K562 (cell line): ENCODE data around the gene TNFSF13. TPM values are rescaled to one million over a fixed set of nuclear protein-coding genes. Genes with fewer than 3 reads are reported as not detected.
A peak's percentile ranks its signal among the peaks of the same experiment; 100 is the strongest.

ENCODE experiments used
- ATF2 ChIP-seq: sonication (generic); formaldehyde crosslinking; IDR thresholded peaks from 2 replicates; pipeline ENCODE4 v1.8.1; 2022; ENCODE audit warnings: missing genetic modification reagents
- BMI1 ChIP-seq: fragments of 150-350 bp; IDR thresholded peaks from 2 replicates; pipeline ENCODE4 v1.6.1; 2014; ENCODE audit warnings: low read length
- CREBBP ChIP-seq: IDR thresholded peaks from one replicate; pipeline ENCODE4 v1.6.1; 2012; ENCODE audit warnings: low read depth, mild to moderate bottlenecking, control low read depth, inconsistent platforms, low read length
- DIDO1 ChIP-seq: fragments of 450-650 bp; IDR thresholded peaks from 2 replicates; pipeline ENCODE4 v1.6.1; 2016; ENCODE audit warnings: low read depth, missing biosample characterization, missing genetic modification characterization
- GATA2 ChIP-seq: sonication (generic); formaldehyde crosslinking; IDR thresholded peaks from 2 replicates; pipeline ENCODE4 v1.4.0; 2020; ENCODE audit warnings: mild to moderate bottlenecking, missing genetic modification reagents
- HCFC1 ChIP-seq: IDR thresholded peaks from 2 replicates; pipeline ENCODE4 v1.6.1; 2012; ENCODE audit warnings: low read depth, low read length, improper control_type of control experiment
- MEF2A ChIP-seq: IDR thresholded peaks from 2 replicates; pipeline ENCODE4 v1.6.1; 2011; ENCODE audit warnings: low read depth, mild to moderate bottlenecking, low read length, moderate library complexity; ENCODE audit not compliant: control insufficient read depth
- NCOA4 ChIP-seq: fragments of 450-650 bp; IDR thresholded peaks from 2 replicates; pipeline ENCODE4 v1.6.1; 2018; ENCODE audit warnings: mild to moderate bottlenecking; ENCODE audit not compliant: partially characterized antibody
- NFIC ChIP-seq: fragments of 450-650 bp; IDR thresholded peaks from 2 replicates; pipeline ENCODE4 v1.6.1; 2017; ENCODE audit warnings: mild to moderate bottlenecking, inconsistent platforms
- PTTG1 ChIP-seq: fragments of 450-650 bp; IDR thresholded peaks from 2 replicates; pipeline ENCODE4 v1.6.1; 2016; ENCODE audit warnings: low read depth, mild to moderate bottlenecking, missing genetic modification characterization, missing compliant biosample characterization
- PURB ChIP-seq: sonication (generic); formaldehyde crosslinking; IDR thresholded peaks from 2 replicates; pipeline ENCODE4 v1.9.0; 2021; ENCODE audit warnings: low read depth, mild to moderate bottlenecking, missing genetic modification reagents
- RAD21 ChIP-seq, 2 experiments: fragments of 250-450 bp in 1 of 2; fragments of 450-650 bp in 1 of 2; sonication (Bioruptor Pico) in 1 of 2; formaldehyde crosslinking in 1 of 2; IDR thresholded peaks in 1 of 2; conservative IDR thresholded peaks in 1 of 2; 2 replicates each; pipeline versions ENCODE4 v1.4.0 to v1.8.0; 2020 to 2022; ENCODE audit warnings: mild to moderate bottlenecking in 2 of 2, moderate library complexity in 1 of 2
- SAFB ChIP-seq: fragments of 200-400 bp; formaldehyde crosslinking; IDR thresholded peaks from 2 replicates; pipeline ENCODE4 v1.6.1; 2017; ENCODE audit warnings: low read depth, low read length, borderline replicate concordance
- SAFB2 ChIP-seq: fragments of 200-400 bp; formaldehyde crosslinking; IDR thresholded peaks from 2 replicates; pipeline ENCODE4 v1.6.1; 2018; ENCODE audit warnings: borderline replicate concordance, low read length, low read depth, moderate library complexity; ENCODE audit not compliant: severe bottlenecking
- SRSF9 ChIP-seq: fragments of 200-400 bp; formaldehyde crosslinking; IDR thresholded peaks from 2 replicates; pipeline ENCODE4 v1.6.1; 2017; ENCODE audit warnings: low read depth, low read length, borderline replicate concordance
- ZEB2 ChIP-seq: fragments of 450-650 bp; IDR thresholded peaks from 2 replicates; pipeline ENCODE4 v1.6.1; 2016
- ZKSCAN8 ChIP-seq: fragments of 200-800 bp; sonication (Bioruptor generic); IDR thresholded peaks from 2 replicates; pipeline ENCODE4 v1.6.1; 2016; ENCODE audit warnings: missing genetic modification characterization, missing compliant biosample characterization
- ZNF146 ChIP-seq: IDR thresholded peaks from one replicate; pipeline ENCODE4 v1.6.1; 2018; ENCODE audit warnings: missing compliant biosample characterization; ENCODE audit not compliant: unreplicated experiment
- ZNF3 ChIP-seq: fragments of 250-450 bp; sonication (Bioruptor Pico); IDR thresholded peaks from 2 replicates; pipeline ENCODE4 v1.5.0; 2021; ENCODE audit warnings: mild to moderate bottlenecking, moderate library complexity
- ZNF347 ChIP-seq: fragments of 450-650 bp; formaldehyde crosslinking; IDR thresholded peaks from 2 replicates; pipeline ENCODE4 v1.4.0; 2020; ENCODE audit warnings: low read depth, mild to moderate bottlenecking, moderate library complexity
- polyA plus RNA-seq, 8 experiments: library from polyadenylated mRNA; depleted of rRNA in 4 of 8; stranded (reverse) in 5 of 8; unstranded in 3 of 8; fragments of >200 nt; fragmentation: Nextera tagmentation in 2 of 8; fragmentation: Illumina TruSeq in 1 of 8; extraction: Ambion mirVana in 2 of 8; extraction: Trizol in 1 of 8; gene quantifications; 2 replicates each; pipeline versions ENCODE4 v1.2.1 to v1.2.3, GENCODE V29; 2011 to 2014; ENCODE audit warnings: inconsistent platforms in 1 of 8, missing spikeins in 1 of 8
- total RNA-seq, 7 experiments: library from RNA; depleted of rRNA in 6 of 7; stranded (reverse); fragments of >200 nt in 6 of 7; fragmentation: Illumina TruSeq in 2 of 7; extraction: Trizol in 2 of 7; gene quantifications; 2 replicates each; pipeline versions ENCODE4 v1.2.1 to v1.2.3, GENCODE V29; 2011 to 2021; ENCODE audit warnings: low replicate concordance in 1 of 7
- TF ChIP-seq, protein P1 (sequence below): fragments of 250-450 bp; sonication (Bioruptor Pico); IDR thresholded peaks from 2 replicates; pipeline ENCODE4 v1.4.0; 2020; ENCODE audit warnings: borderline replicate concordance
- TF ChIP-seq, protein P2 (sequence below), 2 experiments: fragments of 450-650 bp; IDR thresholded peaks; 2 replicates each; pipeline ENCODE4 v1.6.1; 2016
- TF ChIP-seq, protein P3 (sequence below), 3 experiments: fragments of 200-800 bp in 1 of 3; fragments of 250-450 bp in 1 of 3; fragments of 450-650 bp in 1 of 3; sonication (Bioruptor Pico) in 1 of 3; sonication (Bioruptor generic) in 1 of 3; formaldehyde crosslinking in 1 of 3; IDR thresholded peaks; 2 replicates each; pipeline versions ENCODE4 v1.6.1 to v1.8.0; 2016 to 2022; ENCODE audit warnings: mild to moderate bottlenecking in 2 of 3, missing genetic modification characterization in 2 of 3, missing compliant biosample characterization in 1 of 3, moderate library complexity in 1 of 3

The TNFSF13 gene
- total and polyA plus RNA-seq, 9 of the 15 experiments (the other 6 are each of a cell fraction or from before 2014, with no cell fraction given) = 0.04 to 0.51 (median 0.19) TPM; not detected in 1

- TF ChIP-seq, protein P1, sequence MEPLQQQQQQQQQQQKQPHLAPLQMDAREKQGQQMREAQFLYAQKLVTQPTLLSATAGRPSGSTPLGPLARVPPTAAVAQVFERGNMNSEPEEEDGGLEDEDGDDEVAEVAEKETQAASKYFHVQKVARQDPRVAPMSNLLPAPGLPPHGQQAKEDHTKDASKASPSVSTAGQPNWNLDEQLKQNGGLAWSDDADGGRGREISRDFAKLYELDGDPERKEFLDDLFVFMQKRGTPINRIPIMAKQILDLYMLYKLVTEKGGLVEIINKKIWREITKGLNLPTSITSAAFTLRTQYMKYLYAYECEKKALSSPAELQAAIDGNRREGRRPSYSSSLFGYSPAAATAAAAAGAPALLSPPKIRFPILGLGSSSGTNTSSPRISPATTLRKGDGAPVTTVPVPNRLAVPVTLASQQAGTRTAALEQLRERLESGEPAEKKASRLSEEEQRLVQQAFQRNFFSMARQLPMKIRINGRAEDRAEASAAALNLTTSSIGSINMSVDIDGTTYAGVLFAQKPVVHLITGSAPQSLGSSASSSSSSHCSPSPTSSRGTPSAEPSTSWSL (CRISPR knock-in tag) = no peak
- no peak for TF ChIP-seq RAD21 (CRISPR knock-in tag; conservative IDR thresholded peaks at IDR 0.05 in 1 of 2, IDR thresholded peaks at IDR 0.05 in 1 of 2)
- TF ChIP-seq SAFB2 = no peak
- TF ChIP-seq, protein P2, sequence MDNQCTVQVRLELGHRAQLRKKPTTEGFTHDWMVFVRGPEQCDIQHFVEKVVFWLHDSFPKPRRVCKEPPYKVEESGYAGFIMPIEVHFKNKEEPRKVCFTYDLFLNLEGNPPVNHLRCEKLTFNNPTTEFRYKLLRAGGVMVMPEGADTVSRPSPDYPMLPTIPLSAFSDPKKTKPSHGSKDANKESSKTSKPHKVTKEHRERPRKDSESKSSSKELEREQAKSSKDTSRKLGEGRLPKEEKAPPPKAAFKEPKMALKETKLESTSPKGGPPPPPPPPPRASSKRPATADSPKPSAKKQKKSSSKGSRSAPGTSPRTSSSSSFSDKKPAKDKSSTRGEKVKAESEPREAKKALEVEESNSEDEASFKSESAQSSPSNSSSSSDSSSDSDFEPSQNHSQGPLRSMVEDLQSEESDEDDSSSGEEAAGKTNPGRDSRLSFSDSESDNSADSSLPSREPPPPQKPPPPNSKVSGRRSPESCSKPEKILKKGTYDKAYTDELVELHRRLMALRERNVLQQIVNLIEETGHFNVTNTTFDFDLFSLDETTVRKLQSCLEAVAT (IDR thresholded peaks at IDR 0.05) = no peak
- TF ChIP-seq MEF2A = no peak
- TF ChIP-seq ZNF3 (CRISPR knock-in tag) = no peak
- TF ChIP-seq DIDO1 (tag) = no peak
- no peak for TF ChIP-seq CREBBP
- no peak for TF ChIP-seq PTTG1 (tag)
- peak; percentile 68 for TF ChIP-seq HCFC1
- TF ChIP-seq ATF2 = no peak
- TF ChIP-seq ZNF146 (CRISPR knock-in tag) = no peak
- no peak for TF ChIP-seq ZEB2
- TF ChIP-seq GATA2 (CRISPR knock-in tag) = no peak
- no peak for TF ChIP-seq NFIC
- TF ChIP-seq, protein P3, sequence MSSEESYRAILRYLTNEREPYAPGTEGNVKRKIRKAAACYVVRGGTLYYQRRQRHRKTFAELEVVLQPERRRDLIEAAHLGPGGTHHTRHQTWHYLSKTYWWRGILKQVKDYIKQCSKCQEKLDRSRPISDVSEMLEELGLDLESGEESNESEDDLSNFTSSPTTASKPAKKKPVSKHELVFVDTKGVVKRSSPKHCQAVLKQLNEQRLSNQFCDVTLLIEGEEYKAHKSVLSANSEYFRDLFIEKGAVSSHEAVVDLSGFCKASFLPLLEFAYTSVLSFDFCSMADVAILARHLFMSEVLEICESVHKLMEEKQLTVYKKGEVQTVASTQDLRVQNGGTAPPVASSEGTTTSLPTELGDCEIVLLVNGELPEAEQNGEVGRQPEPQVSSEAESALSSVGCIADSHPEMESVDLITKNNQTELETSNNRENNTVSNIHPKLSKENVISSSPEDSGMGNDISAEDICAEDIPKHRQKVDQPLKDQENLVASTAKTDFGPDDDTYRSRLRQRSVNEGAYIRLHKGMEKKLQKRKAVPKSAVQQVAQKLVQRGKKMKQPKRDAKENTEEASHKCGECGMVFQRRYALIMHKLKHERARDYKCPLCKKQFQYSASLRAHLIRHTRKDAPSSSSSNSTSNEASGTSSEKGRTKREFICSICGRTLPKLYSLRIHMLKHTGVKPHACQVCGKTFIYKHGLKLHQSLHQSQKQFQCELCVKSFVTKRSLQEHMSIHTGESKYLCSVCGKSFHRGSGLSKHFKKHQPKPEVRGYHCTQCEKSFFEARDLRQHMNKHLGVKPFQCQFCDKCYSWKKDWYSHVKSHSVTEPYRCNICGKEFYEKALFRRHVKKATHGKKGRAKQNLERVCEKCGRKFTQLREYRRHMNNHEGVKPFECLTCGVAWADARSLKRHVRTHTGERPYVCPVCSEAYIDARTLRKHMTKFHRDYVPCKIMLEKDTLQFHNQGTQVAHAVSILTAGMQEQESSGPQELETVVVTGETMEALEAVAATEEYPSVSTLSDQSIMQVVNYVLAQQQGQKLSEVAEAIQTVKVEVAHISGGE (CRISPR knock-in tag; IDR thresholded peaks at IDR 0.05) = no peak
- no peak for TF ChIP-seq SRSF9
- TF ChIP-seq NCOA4 = no peak
- no peak for TF ChIP-seq SAFB
- no peak for TF ChIP-seq ZNF347 (CRISPR knock-in tag)
- no peak for TF ChIP-seq ZKSCAN8 (CRISPR knock-in tag)
- no peak for TF ChIP-seq PURB (CRISPR knock-in tag)
- TF ChIP-seq BMI1 = no peak
Measured at GRCh38 chr17:7572338-7572587, 13.7 kb downstream of the TNFSF13 start (continued).
